ENCODE measurements around the gene NR1H3. TPM values are rescaled to one million over a fixed set of nuclear protein-coding genes. Genes with fewer than 3 reads are reported as not detected.

NR1H3 gene
- total RNA-seq, 1 experiment from 2014 or later, result 26.3 TPM

GRCh38 chr11:47254386-47254785 lies 3.4 kb upstream of the NR1H3 start:
- H2BK15ac ChIP-seq (ENCODE audit: low read depth, low read length), result no peak overlapping the region
- H3K4me1 ChIP-seq (ENCODE audit: insufficient read depth, low read length), result no peaks in the 10 kb centered on the region; the same call in 1 of the 2 replicates
- H3K27ac ChIP-seq (ENCODE audit: insufficient read length, low read depth, low read length), result no peak overlapping the region
- no peak overlapping the region for H3K4me2 ChIP-seq (ENCODE audit: insufficient read depth, insufficient read length, low read length)
- H2AK5ac ChIP-seq (ENCODE audit: insufficient read length, low read length), result no peak overlapping the region
- no peaks in the 10 kb centered on the region for H3K79me1 ChIP-seq (ENCODE audit: insufficient read depth, low read depth, low read length, poor library complexity, severe bottlenecking)
- no peak overlapping the region for H4K8ac ChIP-seq (replicated peaks; ENCODE audit: insufficient read length, low read depth, low read length)
- WGBS (ENCODE audit: extremely low coverage, insufficient read length, low lambda C conversion rate), result no CpG with 5 or more reads among the region's 3 CpGs
- no peak overlapping the region for H2BK5ac ChIP-seq (ENCODE audit: insufficient read length, low read length)
- no peaks in the 10 kb centered on the region for H4K20me1 ChIP-seq (ENCODE audit: control insufficient read depth, insufficient read depth, insufficient read length)
- no peaks in the 10 kb centered on the region for H3K27me3 ChIP-seq (ENCODE audit: insufficient read depth, low read length)
- H2AFZ ChIP-seq (ENCODE audit: low read length), result no peak overlapping the region
- Mint-ChIP-seq H3K4me3 (no peak overlapping the region), H3K9me3 (no peaks in the 10 kb centered on the region), H3K36me3 (ENCODE audit: insufficient read depth in 1 of 3, low read depth in 3 of 3) (peaks cover 0 to 4% (median 0%) of the 10 kb centered on the region in 3 experiments; a peak in 1 of 7 replicates), H3K27me3 (ENCODE audit: low read depth) (no peaks in the 10 kb centered on the region; the same call in 1 of the 2 replicates), H3K4me1 (peaks cover 19 to 28% of the 10 kb centered on the region in 2 experiments), H3K27ac (peak overlapping the region; percentile 10 to 53 (median 20); a peak in 5 of 7 replicates)
- peaks cover 5% of the 10 kb centered on the region for H3K23me2 ChIP-seq (ENCODE audit: insufficient read length, low read depth, low read length, poor library complexity, severe bottlenecking)
- TF ChIP-seq CTCF (conservative IDR thresholded peaks at IDR 0.05), result no peak
- H3K9ac ChIP-seq (ENCODE audit: extremely low read depth, insufficient read length, low read length), result no peak overlapping the region
- H3K9me3 ChIP-seq (ENCODE audit: control insufficient read depth, low read depth, low read length), result no peaks in the 10 kb centered on the region
- H3K23ac ChIP-seq (ENCODE audit: insufficient read length, low read depth, low read length), result no peak overlapping the region
- no peak overlapping the region for H3T11ph ChIP-seq (ENCODE audit: low read length)
- DNase-seq, result no peak
- peaks cover 3% of the 10 kb centered on the region; the same call in 1 of the 2 replicates for H3K79me2 ChIP-seq (ENCODE audit: insufficient read depth, low read length)
- H4K91ac ChIP-seq (ENCODE audit: insufficient read length, low read depth, low read length), result no peak overlapping the region
- no peak overlapping the region for H2BK120ac ChIP-seq (ENCODE audit: low read depth, low read length, poor library complexity, severe bottlenecking)
- no peak overlapping the region for H2BK12ac ChIP-seq (ENCODE audit: insufficient read length, low read depth, low read length)
- H3K4ac ChIP-seq (ENCODE audit: low read depth, low read length), result no peak overlapping the region
- no peak overlapping the region for H3K18ac ChIP-seq (ENCODE audit: insufficient read length, low read depth, low read length)
- H2BK20ac ChIP-seq (ENCODE audit: low read depth, low read length, poor library complexity, severe bottlenecking), result no peak overlapping the region
- H4K5ac ChIP-seq (ENCODE audit: insufficient read length, low read depth, low read length), result no peak overlapping the region
- no peak overlapping the region for H3K14ac ChIP-seq (ENCODE audit: insufficient read depth, low read length)
- no peak overlapping the region for H3K56ac ChIP-seq (ENCODE audit: insufficient read length, low read depth, low read length)

All from H9 (cell line).